ENCODE measurements around the gene LRRC8D. TPM values are rescaled to one million over a fixed set of nuclear protein-coding genes. Genes with fewer than 3 reads are reported as not detected.
"Not testable (repeated sequence)": the region's sequence is repeated elsewhere in the genome, so short reads cannot be mapped to it uniquely, and the experiment has no call there.

LRRC8D gene
- total and polyA plus RNA-seq, 4 donors = 7.1 to 17.4 (median 14.4) TPM

DNA sequence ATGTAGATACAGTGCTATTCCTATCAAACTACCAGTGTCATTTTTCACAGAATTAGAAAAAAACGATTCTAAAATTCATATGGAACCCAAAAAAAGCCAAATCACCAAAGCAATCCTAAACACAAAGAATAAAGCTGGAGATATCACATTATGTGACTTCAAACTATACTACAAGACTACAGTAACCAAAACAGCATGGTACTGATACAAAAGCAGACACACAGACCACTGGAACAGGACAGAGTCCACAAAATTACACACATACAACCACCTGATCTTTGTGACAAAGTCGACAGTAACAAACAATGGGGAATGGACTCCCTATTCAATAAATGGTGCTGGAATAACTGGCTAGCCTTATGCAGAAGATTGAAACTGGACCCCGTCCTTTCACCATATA lies 102.7 kb downstream of the LRRC8D start (continued):
- TF ChIP-seq, protein P1, sequence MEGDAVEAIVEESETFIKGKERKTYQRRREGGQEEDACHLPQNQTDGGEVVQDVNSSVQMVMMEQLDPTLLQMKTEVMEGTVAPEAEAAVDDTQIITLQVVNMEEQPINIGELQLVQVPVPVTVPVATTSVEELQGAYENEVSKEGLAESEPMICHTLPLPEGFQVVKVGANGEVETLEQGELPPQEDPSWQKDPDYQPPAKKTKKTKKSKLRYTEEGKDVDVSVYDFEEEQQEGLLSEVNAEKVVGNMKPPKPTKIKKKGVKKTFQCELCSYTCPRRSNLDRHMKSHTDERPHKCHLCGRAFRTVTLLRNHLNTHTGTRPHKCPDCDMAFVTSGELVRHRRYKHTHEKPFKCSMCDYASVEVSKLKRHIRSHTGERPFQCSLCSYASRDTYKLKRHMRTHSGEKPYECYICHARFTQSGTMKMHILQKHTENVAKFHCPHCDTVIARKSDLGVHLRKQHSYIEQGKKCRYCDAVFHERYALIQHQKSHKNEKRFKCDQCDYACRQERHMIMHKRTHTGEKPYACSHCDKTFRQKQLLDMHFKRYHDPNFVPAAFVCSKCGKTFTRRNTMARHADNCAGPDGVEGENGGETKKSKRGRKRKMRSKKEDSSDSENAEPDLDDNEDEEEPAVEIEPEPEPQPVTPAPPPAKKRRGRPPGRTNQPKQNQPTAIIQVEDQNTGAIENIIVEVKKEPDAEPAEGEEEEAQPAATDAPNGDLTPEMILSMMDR (IDR thresholded peaks at IDR 0.05; ENCODE audit: low read depth, low read length, missing input control) = no peak

DNA sequence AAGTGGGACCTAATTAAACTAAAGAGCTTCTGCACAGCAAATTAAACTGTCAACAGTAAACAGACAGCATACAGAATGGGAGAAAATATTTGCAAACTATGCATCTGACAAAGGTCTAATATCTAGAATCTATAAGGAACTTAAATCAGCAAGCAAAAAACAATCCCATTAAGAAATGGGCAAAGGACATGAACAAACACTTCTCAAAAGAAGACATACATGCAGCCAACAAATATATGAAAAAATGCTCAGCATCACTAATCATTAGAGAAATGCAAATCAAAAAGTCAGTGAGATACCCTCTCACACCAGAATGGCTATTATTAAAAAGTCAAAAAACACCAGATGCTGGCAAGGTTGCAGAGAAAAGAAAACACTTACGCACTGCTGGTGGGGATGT lies 103.2 kb downstream of the LRRC8D start:
- H3K9ac ChIP-seq (ENCODE audit: low read depth in 1 of 2, low read length in 2 of 2); H3K4me3 ChIP-seq (ENCODE audit: low read depth in 1 of 3, low read length in 3 of 3); H3K27ac ChIP-seq (ENCODE audit: low read depth in 1 of 2, low read length in 2 of 2); H3K27me3 ChIP-seq (ENCODE audit: control insufficient read depth in 4 of 4, insufficient read depth in 4 of 4, low read length in 3 of 4); H3K9me3 ChIP-seq (ENCODE audit: control insufficient read depth in 4 of 4, low read length in 3 of 4); DNase-seq (ENCODE audit: low spot score); H3K36me3 ChIP-seq (ENCODE audit: control insufficient read depth in 4 of 4, insufficient read depth in 3 of 4, low read depth in 1 of 4, low read length in 3 of 4); H3K4me1 ChIP-seq (ENCODE audit: control insufficient read depth in 4 of 4, insufficient read depth in 4 of 4, low read length in 3 of 4): not testable (repeated sequence)
- 100% methylated on average over 1 of the region's 1 CpG for WGBS

DNA sequence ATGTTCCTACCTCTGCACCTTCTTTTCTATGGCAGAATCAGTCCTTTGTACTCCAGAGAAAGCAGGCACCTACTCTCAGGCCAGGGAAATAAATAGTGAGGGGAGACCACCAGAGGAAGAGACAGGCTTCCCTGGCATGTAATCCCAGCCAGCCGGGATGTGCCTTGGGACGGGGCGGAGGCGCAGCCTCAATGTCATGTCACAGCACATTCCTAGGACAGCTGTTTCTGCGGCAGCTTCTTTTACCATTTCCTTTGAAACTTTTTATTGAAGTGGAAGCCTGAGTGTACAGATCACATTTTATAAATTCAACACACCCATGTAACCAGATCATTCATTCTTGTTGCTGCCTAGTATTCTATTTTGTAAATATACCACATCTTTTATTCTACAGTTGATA lies 106.2 kb downstream of the LRRC8D start:
- Histone ChIP-seq H3K9me3 (ENCODE audit: control insufficient read depth in 4 of 4, low read length in 3 of 4) (no peaks in the 10 kb centered on the region), H3K27me3 (ENCODE audit: control insufficient read depth in 4 of 4, insufficient read depth in 4 of 4, low read length in 3 of 4) (no peaks in the 10 kb centered on the region), H3K36me3 (ENCODE audit: control insufficient read depth in 4 of 4, insufficient read depth in 3 of 4, low read depth in 1 of 4, low read length in 3 of 4) (peaks cover 0 to 2% (median 0%) of the 10 kb centered on the region in 4 donors), H3K4me1 (ENCODE audit: control insufficient read depth in 4 of 4, insufficient read depth in 4 of 4, low read length in 3 of 4) (peaks cover 0 to 2% (median 0%) of the 10 kb centered on the region in 4 donors), H3K27ac (ENCODE audit: low read depth in 1 of 2, low read length in 2 of 2) (no peak overlapping the region), H3K9ac (ENCODE audit: low read depth in 1 of 2, low read length in 2 of 2) (no peak overlapping the region), H3K4me3 (ENCODE audit: low read depth in 1 of 3, low read length in 3 of 3) (no peak overlapping the region)
- no peak for DNase-seq (ENCODE audit: low spot score)
- TF ChIP-seq, protein P2, sequence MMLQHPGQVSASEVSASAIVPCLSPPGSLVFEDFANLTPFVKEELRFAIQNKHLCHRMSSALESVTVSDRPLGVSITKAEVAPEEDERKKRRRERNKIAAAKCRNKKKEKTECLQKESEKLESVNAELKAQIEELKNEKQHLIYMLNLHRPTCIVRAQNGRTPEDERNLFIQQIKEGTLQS (IDR thresholded peaks at IDR 0.05) = no peak
- TF ChIP-seq GABPA (IDR thresholded peaks at IDR 0.05 in 1 of 2, conservative IDR thresholded peaks at IDR 0.05 in 1 of 2) (no peak), SP1 (IDR thresholded peaks at IDR 0.05) (no peak), JUND (IDR thresholded peaks at IDR 0.05) (no peak), RXRA (IDR thresholded peaks at IDR 0.05) (no peak), HNF4G (IDR thresholded peaks at IDR 0.05) (no peak), FOXA1 (IDR thresholded peaks at IDR 0.05) (no peak), HNF4A (conservative IDR thresholded peaks at IDR 0.05) (no peak), FOXA2 (IDR thresholded peaks at IDR 0.05) (no peak), EGR1 (IDR thresholded peaks at IDR 0.05; ENCODE audit: low read depth in 2 of 2) (no peak), YY1 (IDR thresholded peaks at IDR 0.05) (no peak), TAF1 (conservative IDR thresholded peaks at IDR 0.05) (no peak), RAD21 (IDR thresholded peaks at IDR 0.05) (no peak), NR2F2 (IDR thresholded peaks at IDR 0.05) (no peak)
- TF ChIP-seq, protein P1 (IDR thresholded peaks at IDR 0.05; ENCODE audit: low read depth, low read length, missing input control) = no peak
- TF ChIP-seq, protein P3, sequence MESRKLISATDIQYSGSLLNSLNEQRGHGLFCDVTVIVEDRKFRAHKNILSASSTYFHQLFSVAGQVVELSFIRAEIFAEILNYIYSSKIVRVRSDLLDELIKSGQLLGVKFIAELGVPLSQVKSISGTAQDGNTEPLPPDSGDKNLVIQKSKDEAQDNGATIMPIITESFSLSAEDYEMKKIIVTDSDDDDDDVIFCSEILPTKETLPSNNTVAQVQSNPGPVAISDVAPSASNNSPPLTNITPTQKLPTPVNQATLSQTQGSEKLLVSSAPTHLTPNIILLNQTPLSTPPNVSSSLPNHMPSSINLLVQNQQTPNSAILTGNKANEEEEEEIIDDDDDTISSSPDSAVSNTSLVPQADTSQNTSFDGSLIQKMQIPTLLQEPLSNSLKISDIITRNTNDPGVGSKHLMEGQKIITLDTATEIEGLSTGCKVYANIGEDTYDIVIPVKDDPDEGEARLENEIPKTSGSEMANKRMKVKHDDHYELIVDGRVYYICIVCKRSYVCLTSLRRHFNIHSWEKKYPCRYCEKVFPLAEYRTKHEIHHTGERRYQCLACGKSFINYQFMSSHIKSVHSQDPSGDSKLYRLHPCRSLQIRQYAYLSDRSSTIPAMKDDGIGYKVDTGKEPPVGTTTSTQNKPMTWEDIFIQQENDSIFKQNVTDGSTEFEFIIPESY (IDR thresholded peaks at IDR 0.05) = no peak
- TF ChIP-seq, protein P4, sequence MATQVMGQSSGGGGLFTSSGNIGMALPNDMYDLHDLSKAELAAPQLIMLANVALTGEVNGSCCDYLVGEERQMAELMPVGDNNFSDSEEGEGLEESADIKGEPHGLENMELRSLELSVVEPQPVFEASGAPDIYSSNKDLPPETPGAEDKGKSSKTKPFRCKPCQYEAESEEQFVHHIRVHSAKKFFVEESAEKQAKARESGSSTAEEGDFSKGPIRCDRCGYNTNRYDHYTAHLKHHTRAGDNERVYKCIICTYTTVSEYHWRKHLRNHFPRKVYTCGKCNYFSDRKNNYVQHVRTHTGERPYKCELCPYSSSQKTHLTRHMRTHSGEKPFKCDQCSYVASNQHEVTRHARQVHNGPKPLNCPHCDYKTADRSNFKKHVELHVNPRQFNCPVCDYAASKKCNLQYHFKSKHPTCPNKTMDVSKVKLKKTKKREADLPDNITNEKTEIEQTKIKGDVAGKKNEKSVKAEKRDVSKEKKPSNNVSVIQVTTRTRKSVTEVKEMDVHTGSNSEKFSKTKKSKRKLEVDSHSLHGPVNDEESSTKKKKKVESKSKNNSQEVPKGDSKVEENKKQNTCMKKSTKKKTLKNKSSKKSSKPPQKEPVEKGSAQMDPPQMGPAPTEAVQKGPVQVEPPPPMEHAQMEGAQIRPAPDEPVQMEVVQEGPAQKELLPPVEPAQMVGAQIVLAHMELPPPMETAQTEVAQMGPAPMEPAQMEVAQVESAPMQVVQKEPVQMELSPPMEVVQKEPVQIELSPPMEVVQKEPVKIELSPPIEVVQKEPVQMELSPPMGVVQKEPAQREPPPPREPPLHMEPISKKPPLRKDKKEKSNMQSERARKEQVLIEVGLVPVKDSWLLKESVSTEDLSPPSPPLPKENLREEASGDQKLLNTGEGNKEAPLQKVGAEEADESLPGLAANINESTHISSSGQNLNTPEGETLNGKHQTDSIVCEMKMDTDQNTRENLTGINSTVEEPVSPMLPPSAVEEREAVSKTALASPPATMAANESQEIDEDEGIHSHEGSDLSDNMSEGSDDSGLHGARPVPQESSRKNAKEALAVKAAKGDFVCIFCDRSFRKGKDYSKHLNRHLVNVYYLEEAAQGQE (IDR thresholded peaks at IDR 0.05) = no peak
- TF ChIP-seq, protein P5, sequence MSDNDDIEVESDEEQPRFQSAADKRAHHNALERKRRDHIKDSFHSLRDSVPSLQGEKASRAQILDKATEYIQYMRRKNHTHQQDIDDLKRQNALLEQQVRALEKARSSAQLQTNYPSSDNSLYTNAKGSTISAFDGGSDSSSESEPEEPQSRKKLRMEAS (IDR thresholded peaks at IDR 0.05) = no peak
- WGBS = 89% methylated on average over 5 of the region's 5 CpGs

Measured in liver (tissue), 9 donors.